ENCODE results near the gene NACAD. TPM values are rescaled to one million over a fixed set of nuclear protein-coding genes. Genes with fewer than 3 reads are reported as not detected.

Gene NACAD
- total and polyA plus RNA-seq, 2 experiments from 2014 or later: 1.2 to 2.9 TPM

DNA sequence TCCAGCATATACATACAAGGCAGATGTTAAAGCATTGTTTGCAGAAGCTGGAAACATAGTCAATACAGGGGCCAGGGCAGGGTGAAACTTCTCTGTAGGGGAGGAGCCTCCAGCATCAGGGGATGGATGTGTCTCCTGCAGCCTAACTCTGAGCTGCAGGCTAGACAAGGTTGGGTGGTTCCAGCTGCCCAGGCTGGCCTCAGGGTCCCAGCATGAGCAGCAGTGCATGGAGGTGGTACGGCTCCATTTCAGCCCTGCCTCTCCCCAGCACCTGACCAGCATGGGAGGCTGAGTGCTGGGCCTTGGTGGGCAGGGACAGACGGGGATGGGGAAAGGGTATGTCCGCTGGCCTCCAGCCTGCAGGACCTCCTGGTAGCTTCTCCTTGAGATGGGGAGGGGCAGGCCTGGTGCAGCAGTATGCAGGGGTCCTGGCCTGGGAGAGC, 30.1 kb upstream of the NACAD start:
- H3K9me3 ChIP-seq (ENCODE audit: low read depth): no peaks in the 10 kb centered on the region
- no peak overlapping the region for H3K9ac ChIP-seq
- no peaks in the 10 kb centered on the region for H3K79me2 ChIP-seq (ENCODE audit: insufficient read depth)
- H3F3A ChIP-seq (ENCODE audit: insufficient read depth): no peaks in the 10 kb centered on the region
- H3K4me3 ChIP-seq: no peak overlapping the region
- H3K4me2 ChIP-seq (ENCODE audit: unreplicated experiment): no peak overlapping the region
- in situ Hi-C loops (cut with MboI): loop anchor here (25.0 kb wide), 1 partner anchor 532 kb away; the partner anchor contains the start of gene TMED4
- WGBS, 2 experiments (ENCODE audit: low coverage in 1 of 2, low lambda C conversion rate in 2 of 2, missing lambda C conversion rate in 2 of 2): 63 to 74% methylated on average over 3 of the region's 3 CpGs
- no peaks in the 10 kb centered on the region for H3K27me3 ChIP-seq (replicated peaks; ENCODE audit: insufficient read depth)
- H2AFZ ChIP-seq: no peak overlapping the region
- no peaks in the 10 kb centered on the region for H3K36me3 ChIP-seq (ENCODE audit: low read depth)
- no peaks in the 10 kb centered on the region for H4K20me1 ChIP-seq (ENCODE audit: insufficient read depth)
- H3K4me1 ChIP-seq (ENCODE audit: insufficient read depth): no peaks in the 10 kb centered on the region
- no peak for DNase-seq
- no peaks in the 10 kb centered on the region for H3K9me2 ChIP-seq (ENCODE audit: insufficient read depth)
- no peak overlapping the region for H3K27ac ChIP-seq
- no peak for TF ChIP-seq EZH2 (IDR thresholded peaks at IDR 0.05; ENCODE audit: insufficient read depth, poor library complexity, severe bottlenecking)

GRCh38 chr7:45118292-45118691, 29.5 kb upstream of the NACAD start:
- no peak overlapping the region for H3K4me2 ChIP-seq (ENCODE audit: unreplicated experiment)

DNA sequence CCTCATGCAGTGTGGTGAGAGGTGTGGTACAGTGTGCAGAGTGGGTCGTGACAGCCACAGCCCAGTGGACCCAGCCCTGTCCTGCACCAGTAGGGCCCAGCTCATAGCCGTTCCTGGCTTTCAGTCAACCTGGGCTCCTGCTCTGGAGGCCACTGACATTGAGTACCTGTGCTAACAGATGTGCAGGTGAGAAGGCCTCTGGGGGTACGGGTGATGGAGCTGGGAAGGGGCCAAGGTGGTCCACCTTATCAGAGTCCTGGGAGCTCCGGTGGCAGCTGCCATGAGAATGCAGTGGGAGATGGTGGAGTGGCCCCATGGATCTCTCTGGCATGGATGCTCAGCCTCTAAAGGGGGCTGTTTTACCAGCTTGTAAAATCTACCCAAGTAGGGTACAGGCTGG, 28.8 kb upstream of the NACAD start:
- Histone ChIP-seq H3K9me2 (ENCODE audit: insufficient read depth) (no peaks in the 10 kb centered on the region), H3K4me3 (no peak overlapping the region), H3K27ac (no peak overlapping the region), H3F3A (ENCODE audit: insufficient read depth) (no peaks in the 10 kb centered on the region), H2AFZ (no peak overlapping the region), H3K9ac (no peak overlapping the region), H3K36me3 (ENCODE audit: low read depth) (no peaks in the 10 kb centered on the region), H4K20me1 (ENCODE audit: insufficient read depth) (no peaks in the 10 kb centered on the region), H3K4me2 (ENCODE audit: unreplicated experiment) (no peak overlapping the region), H3K79me2 (ENCODE audit: insufficient read depth) (no peaks in the 10 kb centered on the region), H3K9me3 (ENCODE audit: low read depth) (no peaks in the 10 kb centered on the region), H3K27me3 (replicated peaks; ENCODE audit: insufficient read depth) (no peaks in the 10 kb centered on the region), H3K4me1 (ENCODE audit: insufficient read depth) (peaks cover 2% of the 10 kb centered on the region)
- in situ Hi-C loops (cut with MboI): loop anchor here (25.0 kb wide), 1 partner anchor 530 kb away; the partner anchor contains the start of gene TMED4
- TF ChIP-seq EZH2 (IDR thresholded peaks at IDR 0.05; ENCODE audit: insufficient read depth, poor library complexity, severe bottlenecking): no peak
- no peak for TF ChIP-seq EZH2phosphoT487 (IDR thresholded peaks at IDR 0.05; ENCODE audit: insufficient read depth, low read depth)
- WGBS, 2 experiments (ENCODE audit: low coverage in 1 of 2, low lambda C conversion rate in 2 of 2, missing lambda C conversion rate in 2 of 2): 36 to 45% methylated on average over 4 of the region's 4 CpGs
- no peak for DNase-seq

More at GRCh38 chr7:45118292-45118691, 29.5 kb upstream of the NACAD start:
- H3K36me3 ChIP-seq (ENCODE audit: low read depth): no peaks in the 10 kb centered on the region
- H3K9me3 ChIP-seq (ENCODE audit: low read depth): no peaks in the 10 kb centered on the region
- no peak for DNase-seq
- in situ Hi-C loops (cut with MboI): loop anchor here (25.0 kb wide), 1 partner anchor 531 kb away; the partner anchor contains the start of gene TMED4
- H3K4me1 ChIP-seq (ENCODE audit: insufficient read depth): no peaks in the 10 kb centered on the region
- H3K9ac ChIP-seq: no peak overlapping the region
- TF ChIP-seq EZH2phosphoT487 (IDR thresholded peaks at IDR 0.05; ENCODE audit: insufficient read depth, low read depth) (no peak), EZH2 (IDR thresholded peaks at IDR 0.05; ENCODE audit: insufficient read depth, poor library complexity, severe bottlenecking) (no peak)
- no peak overlapping the region for H3K4me3 ChIP-seq
- no peaks in the 10 kb centered on the region for H3K27me3 ChIP-seq (replicated peaks; ENCODE audit: insufficient read depth)
- no peak overlapping the region for H2AFZ ChIP-seq
- WGBS, 2 experiments (ENCODE audit: low coverage in 1 of 2, low lambda C conversion rate in 2 of 2, missing lambda C conversion rate in 2 of 2): 44 to 46% methylated on average over 4 of the region's 4 CpGs
- no peaks in the 10 kb centered on the region for H3F3A ChIP-seq (ENCODE audit: insufficient read depth)
- no peak overlapping the region for H3K27ac ChIP-seq
- H3K79me2 ChIP-seq (ENCODE audit: insufficient read depth): no peaks in the 10 kb centered on the region
- H3K9me2 ChIP-seq (ENCODE audit: insufficient read depth): no peaks in the 10 kb centered on the region
- no peaks in the 10 kb centered on the region for H4K20me1 ChIP-seq (ENCODE audit: insufficient read depth)

- in situ Hi-C loops (cut with MboI): loop anchor here (25.0 kb wide), 1 partner anchor 529 kb away; the partner anchor contains the start of gene TMED4
- H3K9me3 ChIP-seq (ENCODE audit: low read depth): no peaks in the 10 kb centered on the region
Measured at GRCh38 chr7:45116048-45116447, 27.3 kb upstream of the NACAD start.

More at GRCh38 chr7:45116048-45116447, 27.3 kb upstream of the NACAD start:
- DNase-seq: no peak
- 75 to 79% methylated on average over 1 of the region's 1 CpG for WGBS, 2 experiments (ENCODE audit: low coverage in 1 of 2, low lambda C conversion rate in 2 of 2, missing lambda C conversion rate in 2 of 2)
- no peaks in the 10 kb centered on the region for H4K20me1 ChIP-seq (ENCODE audit: insufficient read depth)
- no peak overlapping the region for H3K4me2 ChIP-seq (ENCODE audit: unreplicated experiment)
- H3K4me1 ChIP-seq (ENCODE audit: insufficient read depth): peaks cover 7% of the 10 kb centered on the region
- H3K9me2 ChIP-seq (ENCODE audit: insufficient read depth): no peaks in the 10 kb centered on the region
- H2AFZ ChIP-seq: no peak overlapping the region
- no peaks in the 10 kb centered on the region for H3K27me3 ChIP-seq (replicated peaks; ENCODE audit: insufficient read depth)
- 0 out of 2 replicates have a peak, but pooled peaks cover 3% of the 10 kb centered on the region for H3F3A ChIP-seq (ENCODE audit: insufficient read depth)
- no peak for TF ChIP-seq EZH2phosphoT487 (IDR thresholded peaks at IDR 0.05; ENCODE audit: insufficient read depth, low read depth)
- TF ChIP-seq EZH2 (IDR thresholded peaks at IDR 0.05; ENCODE audit: insufficient read depth, poor library complexity, severe bottlenecking): no peak
- H3K27ac ChIP-seq: no peak overlapping the region
- H3K4me3 ChIP-seq: no peak overlapping the region
- H3K36me3 ChIP-seq (ENCODE audit: low read depth): no peaks in the 10 kb centered on the region
- peaks cover 4% of the 10 kb centered on the region for H3K79me2 ChIP-seq (ENCODE audit: insufficient read depth)
- no peak overlapping the region for H3K9ac ChIP-seq

Measured in GM23248 (cell line).